Measurements from ENCODE around the gene UBAP1L.
"Not testable (repeated sequence)": the region's sequence is repeated elsewhere in the genome, so short reads cannot be mapped to it uniquely, and the experiment has no call there.

Gene UBAP1L

GRCh38 chr15:65082303-65082953, 32.6 kb downstream of the UBAP1L start:
- DNase-seq: no peak

- DNase-seq: no peak
Observed at GRCh38 chr15:65081758-65082157, 33.2 kb downstream of the UBAP1L start.

GRCh38 chr15:65081270-65081669, 33.7 kb downstream of the UBAP1L start:
- DNase-seq: no peak

GRCh38 chr15:65079580-65079979, 35.4 kb downstream of the UBAP1L start:
- no peak for DNase-seq

GRCh38 chr15:65077981-65078352, 37.0 kb downstream of the UBAP1L start:
- DNase-seq: no peak

GRCh38 chr15:65077291-65077980, 37.6 kb downstream of the UBAP1L start:
- no peak for DNase-seq

- no peak for DNase-seq
Observed at GRCh38 chr15:65076486-65077290, 38.3 kb downstream of the UBAP1L start, which contains the start of gene KBTBD13. Gene KBTBD13 (plus strand): TSS chr15:65076746. CDS start chr15:65076816, 70 bp downstream.

GRCh38 chr15:65075607-65076395, 39.2 kb downstream of the UBAP1L start:
- not testable (repeated sequence) for DNase-seq

GRCh38 chr15:65074946-65075345, 40.1 kb downstream of the UBAP1L start:
- DNase-seq: not testable (repeated sequence)

- no peak for DNase-seq
Observed at GRCh38 chr15:65072617-65073016, 42.4 kb downstream of the UBAP1L start.

GRCh38 chr15:65072027-65072426, 43.0 kb downstream of the UBAP1L start:
- DNase-seq: no peak

- no peak for DNase-seq
Observed at GRCh38 chr15:65071381-65071811, 43.6 kb downstream of the UBAP1L start.

GRCh38 chr15:65069779-65070546, 45.0 kb downstream of the UBAP1L start:
- DNase-seq: no peak

- DNase-seq: no peak
Observed at GRCh38 chr15:65069179-65069578, 45.8 kb downstream of the UBAP1L start.

GRCh38 chr15:65068403-65068788, 46.6 kb downstream of the UBAP1L start:
- DNase-seq: no peak

GRCh38 chr15:65067645-65068402, 47.2 kb downstream of the UBAP1L start, which contains the start of gene RASL12:
Gene RASL12 (minus strand): TSS chr15:65067991. CDS start chr15:65067835, 156 bp downstream.
- no peak for DNase-seq

GRCh38 chr15:65067317-65067644, 47.7 kb downstream of the UBAP1L start:
- no peak for DNase-seq

- no peak for DNase-seq
Observed at GRCh38 chr15:65066635-65067316, 48.2 kb downstream of the UBAP1L start.

- DNase-seq: no peak
Observed at GRCh38 chr15:65066001-65066634, 48.9 kb downstream of the UBAP1L start.

GRCh38 chr15:65062726-65063125, 52.3 kb downstream of the UBAP1L start:
- DNase-seq: no peak

Data from NCI-H1105 (cell line).